Spleen (tissue), 13 donors: Measurements from ENCODE around the gene FNDC1. TPM values are rescaled to one million over a fixed set of nuclear protein-coding genes. Genes with fewer than 3 reads are reported as not detected.
"Not testable (repeated sequence)": the region's sequence is repeated elsewhere in the genome, so short reads cannot be mapped to it uniquely, and the experiment has no call there.

Source experiments
- DNase-seq: peaks from one replicate; pipeline ENCODE4 v3.0.0-alpha.2; 2020
- H3K27ac ChIP-seq, 8 donors: fragments of 200-600 bp; sonication (generic) in 7 of 8; 1 replicate in 4 of 8; 2 replicates in 4 of 8; pipeline versions ENCODE4 v1.5.0 to v1.8.0; 2016 to 2021; ENCODE audit warnings: inconsistent platforms in 4 of 8, mild to moderate bottlenecking in 4 of 8, moderate library complexity in 1 of 8
- H3K27me3 ChIP-seq, 7 donors: fragments of 200-600 bp; sonication (generic) in 6 of 7; replicated peaks in 1 of 7; 1 replicate in 4 of 7; 2 replicates in 3 of 7; pipeline versions ENCODE4 v1.5.0 to v1.8.0; 2016 to 2021; ENCODE audit warnings: inconsistent platforms in 3 of 7, mild to moderate bottlenecking in 1 of 7
- H3K36me3 ChIP-seq, 6 donors: fragments of 200-600 bp; sonication (generic) in 5 of 6; 1 replicate in 4 of 6; 2 replicates in 2 of 6; pipeline versions ENCODE4 v1.5.0 to v1.8.0; 2016 to 2021; ENCODE audit warnings: inconsistent platforms in 2 of 6
- H3K4me1 ChIP-seq, 6 donors: fragments of 200-600 bp; sonication (generic) in 5 of 6; 1 replicate in 3 of 6; 2 replicates in 3 of 6; pipeline versions ENCODE4 v1.5.0 to v1.8.0; 2016 to 2021; ENCODE audit warnings: inconsistent platforms in 3 of 6
- H3K4me3 ChIP-seq, 8 donors: fragments of 200-600 bp; sonication (generic) in 7 of 8; 1 replicate in 4 of 8; 2 replicates in 4 of 8; pipeline versions ENCODE4 v1.5.0 to v1.8.0; 2016 to 2021; ENCODE audit warnings: inconsistent platforms in 4 of 8, mild to moderate bottlenecking in 4 of 8, moderate library complexity in 2 of 8
- H3K9me3 ChIP-seq, 8 donors: fragments of 200-600 bp; sonication (generic) in 7 of 8; 1 replicate in 4 of 8; 2 replicates in 4 of 8; pipeline versions ENCODE4 v1.5.0 to v1.8.0; 2016 to 2021; ENCODE audit warnings: inconsistent platforms in 4 of 8
- POLR2A ChIP-seq, 3 donors: fragments of 450-650 bp; IDR thresholded peaks; one replicate each; pipeline ENCODE4 v1.5.1; 2017; ENCODE audit warnings: antibody characterized with exemption in 3 of 3, mild to moderate bottlenecking in 1 of 3
- POLR2AphosphoS5 ChIP-seq, 3 donors: sonication (generic); formaldehyde crosslinking; IDR thresholded peaks; one replicate each; pipeline ENCODE4 v1.5.1; 2017; ENCODE audit warnings: antibody characterized with exemption in 3 of 3
- WGBS, 5 donors: extraction: QIAGEN DNeasy Blood & Tissue Kit in 3 of 5; methylation state at CpG; one replicate each; pipeline versions ENCODE4 v1.1.5 to v1.1.7; 2013 to 2018; 5-methylcytosine and 5-hydroxymethylcytosine counted together
- intact Hi-C: fragments of 100-400 bp; cut with DNase I; formaldehyde crosslinking; loops from one replicate; pipeline ENCODE4 v1.15.0; 2023; ENCODE audit warnings: low total_unique reads
- long read RNA-seq, 2 donors: transcript quantifications; one replicate each; lab custom pipeline, GENCODE V29; 2026
- polyA plus RNA-seq, 3 donors: library from polyadenylated mRNA; stranded (reverse); fragments of 200-250 nt; gene quantifications; one replicate each; pipeline ENCODE4 v1.2.1, GENCODE V29; 2013
- total RNA-seq, 7 donors: library from RNA; depleted of rRNA in 3 of 7; stranded (reverse); fragments of >200 nt in 3 of 7; fragmentation: NEBNext Ultra II Directional in 4 of 7; extraction: Animal tissue kit (Norgen Biotek cat#: 25700) in 4 of 7; gene quantifications; one replicate each; pipeline versions ENCODE4 v1.1.0 to v1.2.1, GENCODE V29; 2016 to 2021
- TF ChIP-seq, protein P1 (sequence below), 11 experiments: fragments of 200-600 bp in 7 of 11; fragments of 450-650 bp in 4 of 11; sonication (generic) in 4 of 11; IDR thresholded peaks in 8 of 11; conservative IDR thresholded peaks in 3 of 11; 1 replicate in 7 of 11; 2 replicates in 4 of 11; pipeline versions ENCODE4 v1.4.0 to v1.8.0; 2016 to 2021; ENCODE audit warnings: antibody characterized with exemption in 11 of 11, inconsistent platforms in 4 of 11, mild to moderate bottlenecking in 1 of 11
- donor health status: healthy with polysubstance abuse.
- donor health status: DM: no; HTN: no; CAD: no; lungs with moderate emphysema.
- donor health status: DM: no; HTN: no; CAD: no.
- donor health status: Bipolar disorder and iron deficiency.
- donor health status: healthy.
- donor health status: DM: no; HTN: no; CAD: no.
- donor health status: DM: yes; HTN: yes; CAD: no.

Gene FNDC1
- total RNA-seq, result 1 to 10 TPM in 1 of 7 donors, under 1 TPM in 6; 0.19 to 1.2 (median 0.47) TPM
- under 1 TPM; 0.03 to 0.17 (median 0.07) TPM for polyA plus RNA-seq
- long read RNA-seq, donor 1, result 0 reads
- long read RNA-seq, donor 2, result 0 reads

GRCh38 chr6:159169193-159169555 is at the start of gene FNDC1:
FNDC1 (plus strand) TSS chr6:159169400; CDS start chr6:159169597, 197 bp downstream.
- Histone ChIP-seq H3K9me3 (no peaks in the 10 kb centered on the region), H3K36me3 (no peaks in the 10 kb centered on the region), H3K27me3 (peaks cover 3 to 96% (median 61%) of the 10 kb centered on the region in 7 donors), H3K4me3 (peak within 1 kb of the TSS in 7 of 8 donors; percentile 25 to 70 (median 30)), H3K27ac (no peak within 1 kb of the TSS), H3K4me1 (peaks cover 13 to 34% (median 20%) of the 10 kb centered on the region in 6 donors)
- intact Hi-C loops, result no loop called here
- no peak for DNase-seq
- WGBS, 5 donors, result 0 to 2% (median 0%) methylated on average over 1 to 59 of the region's 59 CpGs
- TF ChIP-seq POLR2A (IDR thresholded peaks at IDR 0.05) (no peak), POLR2AphosphoS5 (IDR thresholded peaks at IDR 0.05) (no peak)
- TF ChIP-seq, protein P1, sequence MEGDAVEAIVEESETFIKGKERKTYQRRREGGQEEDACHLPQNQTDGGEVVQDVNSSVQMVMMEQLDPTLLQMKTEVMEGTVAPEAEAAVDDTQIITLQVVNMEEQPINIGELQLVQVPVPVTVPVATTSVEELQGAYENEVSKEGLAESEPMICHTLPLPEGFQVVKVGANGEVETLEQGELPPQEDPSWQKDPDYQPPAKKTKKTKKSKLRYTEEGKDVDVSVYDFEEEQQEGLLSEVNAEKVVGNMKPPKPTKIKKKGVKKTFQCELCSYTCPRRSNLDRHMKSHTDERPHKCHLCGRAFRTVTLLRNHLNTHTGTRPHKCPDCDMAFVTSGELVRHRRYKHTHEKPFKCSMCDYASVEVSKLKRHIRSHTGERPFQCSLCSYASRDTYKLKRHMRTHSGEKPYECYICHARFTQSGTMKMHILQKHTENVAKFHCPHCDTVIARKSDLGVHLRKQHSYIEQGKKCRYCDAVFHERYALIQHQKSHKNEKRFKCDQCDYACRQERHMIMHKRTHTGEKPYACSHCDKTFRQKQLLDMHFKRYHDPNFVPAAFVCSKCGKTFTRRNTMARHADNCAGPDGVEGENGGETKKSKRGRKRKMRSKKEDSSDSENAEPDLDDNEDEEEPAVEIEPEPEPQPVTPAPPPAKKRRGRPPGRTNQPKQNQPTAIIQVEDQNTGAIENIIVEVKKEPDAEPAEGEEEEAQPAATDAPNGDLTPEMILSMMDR (IDR thresholded peaks at IDR 0.05 in 8 of 11, conservative IDR thresholded peaks at IDR 0.05 in 3 of 11), result no peak

GRCh38 chr6:159119791-159120190 is 49.4 kb upstream of the FNDC1 start:
- TF ChIP-seq POLR2AphosphoS5 (IDR thresholded peaks at IDR 0.05) (peak in 2 of 3 donors; percentile 26 to 50), POLR2A (IDR thresholded peaks at IDR 0.05) (no peak)
- TF ChIP-seq, protein P1 (IDR thresholded peaks at IDR 0.05 in 8 of 11, conservative IDR thresholded peaks at IDR 0.05 in 3 of 11), result no peak
- H3K27me3 ChIP-seq, result no peaks in the 10 kb centered on the region
- intact Hi-C loops, result no loop called here
- H3K27ac ChIP-seq, result peak overlapping the region in 6 of 8 donors; percentile 20 to 92 (median 85)
- no peak for DNase-seq
- no peaks in the 10 kb centered on the region for H3K36me3 ChIP-seq
- H3K4me3 ChIP-seq, result no peak overlapping the region
- 54 to 82% (median 70%) methylated on average over 7 of the region's 7 CpGs for WGBS, 5 donors
- H3K9me3 ChIP-seq, result no peaks in the 10 kb centered on the region
- H3K4me1 ChIP-seq, result peaks cover 10 to 56% (median 42%) of the 10 kb centered on the region in 6 donors

DNA sequence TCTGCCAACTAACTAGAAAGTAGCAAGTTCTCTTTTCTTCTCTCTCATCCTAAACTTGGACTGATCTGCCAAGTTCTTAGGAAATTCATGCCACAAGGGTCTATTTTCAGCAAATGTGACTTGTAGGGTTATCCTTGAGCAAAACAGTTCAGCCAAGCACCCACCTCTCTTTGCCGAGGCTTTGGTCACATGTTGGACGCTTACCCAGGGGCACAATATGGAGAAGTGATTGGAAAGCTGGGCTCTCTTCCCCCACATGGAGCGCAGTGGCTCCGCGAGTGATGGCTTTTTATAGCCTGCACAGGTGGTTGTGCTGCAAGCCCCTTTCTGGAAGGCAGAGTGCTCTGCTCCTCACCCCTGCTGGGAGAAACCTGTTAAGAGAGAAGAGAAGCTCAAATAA is 47.7 kb upstream of the FNDC1 start:
- no peak for DNase-seq
- H3K4me1 ChIP-seq, result peaks cover 4 to 46% (median 34%) of the 10 kb centered on the region in 6 donors
- TF ChIP-seq, protein P1 (IDR thresholded peaks at IDR 0.05 in 8 of 11, conservative IDR thresholded peaks at IDR 0.05 in 3 of 11), result no peak
- H3K27me3 ChIP-seq, result no peaks in the 10 kb centered on the region
- H3K27ac ChIP-seq, result peak overlapping the region in 2 of 8 donors; percentile 11 to 85
- H3K36me3 ChIP-seq, result no peaks in the 10 kb centered on the region
- H3K9me3 ChIP-seq, result no peaks in the 10 kb centered on the region
- no peak overlapping the region for H3K4me3 ChIP-seq
- WGBS, 5 donors, result 85 to 94% (median 88%) methylated on average over 5 of the region's 5 CpGs
- intact Hi-C loops, result no loop called here

DNA sequence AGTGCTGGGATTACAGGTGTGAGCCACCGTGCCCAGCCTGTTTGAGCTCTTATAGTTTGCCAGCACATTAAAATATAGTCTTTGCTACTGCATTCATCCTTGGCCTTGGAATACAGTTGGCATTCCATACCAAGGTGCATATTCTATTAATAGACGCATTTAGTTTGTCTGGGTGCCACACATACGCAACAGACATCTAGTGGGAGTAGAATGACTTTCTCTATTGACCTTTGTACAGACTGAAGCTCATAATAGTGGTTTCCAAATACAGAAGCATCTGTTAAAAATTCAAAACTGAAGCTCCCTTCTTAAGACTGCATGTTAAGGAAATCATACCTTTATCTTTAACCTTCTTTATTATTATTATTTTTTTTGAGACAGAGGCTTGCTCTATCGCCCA is 46.7 kb upstream of the FNDC1 start:
- Histone ChIP-seq H3K27me3 (no peaks in the 10 kb centered on the region), H3K4me3 (no peak overlapping the region), H3K9me3 (no peaks in the 10 kb centered on the region), H3K4me1 (peaks cover under 1 to 46% (median 32%) of the 10 kb centered on the region in 6 donors), H3K27ac (no peak overlapping the region), H3K36me3 (no peaks in the 10 kb centered on the region)
- TF ChIP-seq POLR2A (IDR thresholded peaks at IDR 0.05), result no peak
- no peak for TF ChIP-seq POLR2AphosphoS5 (IDR thresholded peaks at IDR 0.05)
- TF ChIP-seq, protein P1 (IDR thresholded peaks at IDR 0.05 in 8 of 11, conservative IDR thresholded peaks at IDR 0.05 in 3 of 11), result no peak
- DNase-seq, result no peak
- WGBS, 5 donors, result 89 to 97% (median 91%) methylated on average over 4 of the region's 4 CpGs
- intact Hi-C loops, result no loop called here

DNA sequence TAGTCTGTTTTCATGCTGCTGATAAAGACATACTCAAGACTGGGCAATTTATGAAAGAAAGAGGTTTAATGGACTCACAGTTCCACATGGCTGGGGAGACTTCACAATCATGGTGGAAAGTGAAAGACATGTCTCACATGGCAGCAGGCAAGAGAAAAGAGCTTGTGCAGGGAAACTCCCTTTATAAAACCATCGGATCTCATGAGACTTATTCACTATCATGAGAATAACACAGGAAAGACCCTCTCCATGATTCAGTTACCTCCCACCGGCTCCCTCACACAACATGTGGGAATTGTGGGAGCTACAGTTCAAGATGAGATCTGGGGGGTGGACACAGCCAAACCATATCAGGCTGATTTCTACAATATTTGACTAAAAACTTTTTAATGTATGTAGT is 45.4 kb upstream of the FNDC1 start:
- intact Hi-C loops, H3K4me3 ChIP-seq, H3K36me3 ChIP-seq, H3K27me3 ChIP-seq, H3K9me3 ChIP-seq, H3K27ac ChIP-seq, DNase-seq: not testable (repeated sequence)
- WGBS, 5 donors, result 51 to 88% (median 70%) methylated on average over 2 of the region's 2 CpGs
- H3K4me1 ChIP-seq, result peaks cover 0 to 41% (median 27%) of the 10 kb centered on the region in 6 donors
